Caco-2 (cell line): ENCODE data around the gene SYN1. TPM values are rescaled to one million over a fixed set of nuclear protein-coding genes. Genes with fewer than 3 reads are reported as not detected.

Experiments
- BruUV-seq: library from RNA; stranded (reverse); fragments of 400-500 nt; replicated peaks from 2 replicates; lab custom pipeline; 2021; lab: Mats Ljungman, UMichigan
- CTCF ChIA-PET: fragments of 300-600 bp; sonication (Branson Sonifier 250); formaldehyde crosslinking; loops from one replicate; lab custom pipeline; 2022; ENCODE audit warnings: antibody characterized with exemption; lab: Charles Lee
- POLR2A ChIA-PET: fragments of 300-600 bp; sonication (Branson Sonifier 250); formaldehyde crosslinking; loops from one replicate; lab custom pipeline; 2022; ENCODE audit warnings: antibody characterized with exemption; lab: Charles Lee
- DNase-seq, 2 experiments: peaks; one replicate each; pipeline versions ENCODE4 v3.0.0 to v3.0.0-alpha.2; 2020 to 2022
- H3K27me3 ChIP-seq: replicated peaks from 2 replicates; pipeline ENCODE4 v1.6.0; 2011; ENCODE audit warnings: low read length; ENCODE audit not compliant: control insufficient read depth, insufficient read depth
- H3K36me3 ChIP-seq: 2 replicates; pipeline ENCODE4 v1.5.1; 2011; ENCODE audit warnings: low read length; ENCODE audit not compliant: control insufficient read depth, insufficient read depth
- H3K4me1 ChIP-seq: fragments of 250-450 bp; sonication (Bioruptor Pico); 2 replicates; pipeline ENCODE4 v1.5.1; 2020; ENCODE audit warnings: mild to moderate bottlenecking
- H3K4me3 ChIP-seq: 2 replicates; pipeline ENCODE4 v1.5.1; 2011; ENCODE audit warnings: low read depth, mild to moderate bottlenecking, control low read depth, low read length
- H3K9me3 ChIP-seq: fragments of 250-450 bp; sonication (Bioruptor Pico); 2 replicates; pipeline ENCODE4 v1.5.1; 2020; ENCODE audit warnings: mild to moderate bottlenecking, moderate library complexity
- H3K27ac Mint-ChIP-seq: one replicate; pipeline ENCODE4 v1.8.0; 2022; ENCODE audit warnings: mixed read lengths; ENCODE audit not compliant: unreplicated experiment
- H3K27me3 Mint-ChIP-seq: one replicate; pipeline ENCODE4 v1.8.0; 2022; ENCODE audit warnings: mixed read lengths; ENCODE audit not compliant: insufficient read depth, unreplicated experiment
- H3K36me3 Mint-ChIP-seq: one replicate; pipeline ENCODE4 v1.8.0; 2022; ENCODE audit warnings: mild to moderate bottlenecking, mixed read lengths; ENCODE audit not compliant: insufficient read depth, unreplicated experiment
- H3K4me1 Mint-ChIP-seq: one replicate; pipeline ENCODE4 v1.8.0; 2022; ENCODE audit warnings: low read depth, mixed read lengths; ENCODE audit not compliant: unreplicated experiment
- H3K4me3 Mint-ChIP-seq: one replicate; pipeline ENCODE4 v1.8.0; 2022; ENCODE audit warnings: mild to moderate bottlenecking, moderate library complexity, mixed read lengths; ENCODE audit not compliant: unreplicated experiment
- H3K9me3 Mint-ChIP-seq: one replicate; pipeline ENCODE4 v1.8.0; 2022; ENCODE audit warnings: mixed read lengths; ENCODE audit not compliant: unreplicated experiment
- CTCF ChIP-seq, 2 experiments: fragments of 200-600 bp in 1 of 2; IDR thresholded peaks; 1 replicate in 1 of 2; 2 replicates in 1 of 2; pipeline versions ENCODE4 v1.5.1 to v1.8.0; 2011 to 2022; ENCODE audit warnings: antibody characterized with exemption in 1 of 2, control low read depth in 1 of 2, inconsistent platforms in 1 of 2, low read depth in 1 of 2, low read length in 1 of 2, mild to moderate bottlenecking in 1 of 2, moderate library complexity in 1 of 2; ENCODE audit not compliant: insufficient read depth in 1 of 2, severe bottlenecking in 1 of 2, unreplicated experiment in 1 of 2
- intact Hi-C: fragments of 100-400 bp; cut with micrococcal nuclease; formaldehyde crosslinking; loops from one replicate; pipeline ENCODE4 v1.10.0; 2022; ENCODE audit not compliant: unreplicated experiment
- total RNA-seq: library from RNA; stranded (reverse); gene quantifications from 2 replicates; pipeline ENCODE4 v1.2.3, GENCODE V29; 2022

SYN1 gene
- total RNA-seq, 1 experiment from 2014 or later: not detected

GRCh38 chrX:47579537-47579936, 40.1 kb downstream of the SYN1 start:
- POLR2A ChIA-PET: no interaction called here
- H3K36me3 ChIP-seq: no peaks in the 10 kb centered on the region
- H3K4me1 Mint-ChIP-seq: no peaks in the 10 kb centered on the region
- no peaks in the 10 kb centered on the region for H3K36me3 Mint-ChIP-seq
- TF ChIP-seq CTCF (IDR thresholded peaks at IDR 0.05; ENCODE audit: insufficient read depth in 1 of 2, low read depth in 1 of 2, low read length in 1 of 2, severe bottlenecking in 1 of 2, unreplicated experiment in 1 of 2): no peak
- intact Hi-C loops: no loop called here
- no peaks in the 10 kb centered on the region for H3K27me3 ChIP-seq
- no TSS peak for BruUV-seq
- H3K4me1 ChIP-seq: no peaks in the 10 kb centered on the region
- no peaks in the 10 kb centered on the region for H3K9me3 ChIP-seq
- CTCF ChIA-PET: no interaction called here
- no peak overlapping the region for H3K4me3 ChIP-seq
- H3K4me3 Mint-ChIP-seq: no peak overlapping the region
- no peak overlapping the region for H3K27ac Mint-ChIP-seq
- H3K9me3 Mint-ChIP-seq: no peaks in the 10 kb centered on the region
- no peak for DNase-seq
- H3K27me3 Mint-ChIP-seq: no peaks in the 10 kb centered on the region

- Histone ChIP-seq H3K27me3 (no peaks in the 10 kb centered on the region), H3K36me3 (no peaks in the 10 kb centered on the region), H3K9me3 (no peaks in the 10 kb centered on the region), H3K4me1 (no peaks in the 10 kb centered on the region), H3K4me3 (no peak overlapping the region)
- Mint-ChIP-seq H3K4me1 (no peaks in the 10 kb centered on the region), H3K9me3 (no peaks in the 10 kb centered on the region), H3K4me3 (no peak overlapping the region), H3K36me3 (peaks cover 2% of the 10 kb centered on the region), H3K27ac (no peak overlapping the region), H3K27me3 (no peaks in the 10 kb centered on the region)
- no TSS peak for BruUV-seq
- intact Hi-C loops: no loop called here
- CTCF ChIA-PET: no interaction called here
- no peak for TF ChIP-seq CTCF (IDR thresholded peaks at IDR 0.05; ENCODE audit: insufficient read depth in 1 of 2, low read depth in 1 of 2, low read length in 1 of 2, severe bottlenecking in 1 of 2, unreplicated experiment in 1 of 2)
- POLR2A ChIA-PET: no interaction called here
- no peak for DNase-seq
These were observed 41.0 kb downstream of the SYN1 start for GRCh38 chrX:47578692-47579091.

- POLR2A ChIA-PET: no interaction called here
- intact Hi-C loops: no loop called here
- CTCF ChIA-PET: no interaction called here
- no peak overlapping the region for H3K4me3 Mint-ChIP-seq
- H3K9me3 Mint-ChIP-seq: no peaks in the 10 kb centered on the region
- Histone ChIP-seq H3K36me3 (no peaks in the 10 kb centered on the region), H3K4me3 (no peak overlapping the region), H3K9me3 (no peaks in the 10 kb centered on the region), H3K4me1 (no peaks in the 10 kb centered on the region), H3K27me3 (no peaks in the 10 kb centered on the region)
- no peak for DNase-seq
- no peaks in the 10 kb centered on the region for H3K27me3 Mint-ChIP-seq
- no peak for TF ChIP-seq CTCF (IDR thresholded peaks at IDR 0.05; ENCODE audit: insufficient read depth in 1 of 2, low read depth in 1 of 2, low read length in 1 of 2, severe bottlenecking in 1 of 2, unreplicated experiment in 1 of 2)
- no peaks in the 10 kb centered on the region for H3K4me1 Mint-ChIP-seq
- H3K27ac Mint-ChIP-seq: no peak overlapping the region
- BruUV-seq: no TSS peak
- H3K36me3 Mint-ChIP-seq: peaks cover 5% of the 10 kb centered on the region
These were observed 41.8 kb downstream of the SYN1 start for GRCh38 chrX:47577901-47578300.
